ENCODE measurements around the gene MRPS26. TPM values are rescaled to one million over a fixed set of nuclear protein-coding genes. Genes with fewer than 3 reads are reported as not detected.
A peak's percentile ranks its signal among the peaks of the same experiment; 100 is the strongest.

Gene MRPS26
- total and polyA plus RNA-seq, 2 of the 13 experiments (the other 11 are each of a cell fraction or from before 2014, with no cell fraction given): 89.8 to 187 TPM

DNA sequence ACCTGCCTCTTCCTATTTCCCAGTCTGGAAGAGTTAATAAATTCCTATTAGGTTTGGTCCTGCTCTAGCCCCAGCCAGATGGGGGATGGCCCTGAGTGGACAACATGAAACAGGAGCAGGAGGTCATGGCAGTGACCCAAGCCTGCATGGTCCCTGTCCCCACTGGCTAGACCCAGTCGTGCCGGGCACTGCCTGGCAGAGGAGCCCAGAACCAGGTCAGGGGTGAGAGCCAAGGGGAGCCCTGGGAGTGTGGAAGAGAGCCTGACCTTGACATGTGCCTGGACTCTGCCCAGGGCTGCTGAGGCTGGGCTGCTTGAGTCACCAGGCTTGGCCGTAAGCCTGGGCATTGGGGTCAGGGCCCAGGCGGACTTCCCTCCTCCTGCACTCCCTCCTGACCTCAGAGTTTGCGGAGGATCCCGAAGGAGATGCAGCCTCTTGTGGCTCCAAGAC, 35.1 kb downstream of the MRPS26 start (continued):
- no peak for TF ChIP-seq ZFP91 (CRISPR knock-in tag; IDR thresholded peaks at IDR 0.05; ENCODE audit: borderline replicate concordance)

DNA sequence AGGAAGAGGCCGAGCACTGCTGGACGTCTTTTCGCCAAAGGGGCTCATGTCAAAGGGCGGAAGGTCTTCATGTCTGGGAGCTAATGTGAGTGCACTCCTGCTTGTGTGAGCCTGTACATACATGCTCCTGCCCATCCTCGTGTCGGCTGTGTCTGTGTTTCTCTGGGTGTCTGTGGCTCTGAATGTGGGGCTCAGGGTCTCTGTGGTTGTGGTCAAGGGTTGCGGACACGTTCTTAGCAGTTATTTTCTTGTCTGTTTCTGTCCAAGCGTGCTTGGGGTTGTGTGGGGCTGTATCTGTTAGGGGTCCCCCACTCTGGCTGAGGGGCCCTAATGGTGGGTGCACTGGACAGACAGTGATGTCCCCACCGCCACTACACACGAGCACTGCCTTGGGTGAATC, 35.8 kb downstream of the MRPS26 start:
- CTCF ChIA-PET (ENCODE audit: low intra/inter-chr PET ratio, low total read pairs): no interaction called here
- ATAC-seq (no peak), DNase-seq (ENCODE audit: low spot score) (no peak), FAIRE-seq (no peak)
- no peaks in the 10 kb centered on the region for H3K9me3 ChIP-seq (ENCODE audit: low read length)
- in situ Hi-C loops (cut with HindIII; ENCODE audit: extremely low pct_ligation_motif_present, low pct_unique_long_range_greater_than_20kb) (no loop called here), intact Hi-C loops (cut with micrococcal nuclease; ENCODE audit: unreplicated experiment) (no loop called here)
- no peak overlapping the region for H2AFZ ChIP-seq (ENCODE audit: low read length)
- no peaks in the 10 kb centered on the region for H3K36me3 ChIP-seq (replicated peaks in 1 of 2; ENCODE audit: control insufficient read depth in 1 of 2, insufficient read depth in 2 of 2, low read length in 2 of 2)
- no peak overlapping the region for H3K9ac ChIP-seq (ENCODE audit: insufficient read depth, low read depth, low read length)
- no peak for TF ChIP-seq PITX1 (CRISPR knock-in tag; IDR thresholded peaks at IDR 0.05)
- TF ChIP-seq HES4 (CRISPR knock-in tag; IDR thresholded peaks at IDR 0.05; ENCODE audit: borderline replicate concordance): peak; percentile 54; the same call in 1 of the 2 replicates
- peaks cover 58% of the 10 kb centered on the region for H3K4me1 ChIP-seq (ENCODE audit: insufficient read depth, low read length)
- H4K20me1 ChIP-seq (ENCODE audit: insufficient read depth, low read length): no peaks in the 10 kb centered on the region
- WGBS (ENCODE audit: low lambda C conversion rate): 55% methylated on average over 11 of the region's 11 CpGs
- H3K27me3 ChIP-seq (ENCODE audit: control insufficient read depth in 1 of 2, insufficient read depth in 2 of 2, low read length in 2 of 2): peaks cover 27 to 55% of the 10 kb centered on the region in 2 experiments
- POLR2A ChIA-PET: no interaction called here
- no peak overlapping the region for H3K4me3 ChIP-seq (replicated peaks in 1 of 3; ENCODE audit: insufficient read depth in 1 of 3, low read depth in 2 of 3, low read length in 3 of 3)
- H3K27ac ChIP-seq (ENCODE audit: extremely low read length, insufficient read depth, low read length): no peak overlapping the region
- no TSS peak for BruUV-seq (replicated peaks)
- H3K4me2 ChIP-seq (ENCODE audit: low read depth, low read length): no peak overlapping the region
- H3K79me2 ChIP-seq (ENCODE audit: insufficient read depth, low read length): no peaks in the 10 kb centered on the region

DNA sequence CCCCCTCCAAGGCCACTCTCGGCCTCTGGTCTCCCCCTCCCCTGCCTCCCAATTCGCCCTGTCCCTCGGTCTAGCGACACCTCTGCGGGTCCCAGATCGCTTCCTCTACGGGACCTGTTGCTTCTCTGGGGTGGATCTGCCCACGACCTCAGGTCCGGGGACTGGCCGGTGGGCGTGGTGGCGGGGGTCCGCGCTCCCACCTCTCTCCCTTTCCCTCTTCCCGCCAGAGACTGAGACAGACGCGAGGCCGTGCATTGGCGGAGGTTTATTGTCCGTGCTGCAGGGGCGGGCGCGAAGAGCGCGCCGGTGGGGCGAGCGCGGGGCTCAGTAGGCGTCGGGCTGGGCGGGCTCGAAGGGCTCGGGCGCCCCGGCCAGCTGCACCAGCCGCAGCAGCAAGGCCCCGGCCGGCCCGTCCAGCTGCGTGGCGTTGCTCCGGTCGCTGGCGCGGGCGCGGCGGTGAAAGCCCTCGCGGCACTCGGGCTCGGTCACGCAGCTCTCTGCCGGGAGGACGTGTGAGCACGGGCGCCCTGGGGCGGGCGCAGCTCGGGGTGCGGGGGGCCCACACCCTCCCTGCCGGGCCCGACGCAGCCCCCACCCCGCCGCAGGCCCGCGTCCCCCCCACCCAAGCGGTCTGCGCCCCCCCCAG, 36.6 kb downstream of the MRPS26 start:
- CTCF ChIA-PET (ENCODE audit: low intra/inter-chr PET ratio, low total read pairs): no interaction called here
- H3K4me2 ChIP-seq (ENCODE audit: low read depth, low read length): peak overlapping the region; percentile 43
- TF ChIP-seq UBTF (CRISPR knock-in tag; IDR thresholded peaks at IDR 0.05) (peak; percentile 21; the same call in 1 of the 2 replicates), ZFP91 (CRISPR knock-in tag; IDR thresholded peaks at IDR 0.05; ENCODE audit: borderline replicate concordance) (no peak), CAMTA2 (CRISPR knock-in tag; IDR thresholded peaks at IDR 0.05; ENCODE audit: borderline replicate concordance) (no peak), ZNF768 (CRISPR knock-in tag; IDR thresholded peaks at IDR 0.05) (0 out of 2 replicates have a peak, but pooled peaks have one; percentile 22), HMGA1 (CRISPR knock-in tag; conservative IDR thresholded peaks at IDR 0.05) (no peak), SALL2 (CRISPR knock-in tag; IDR thresholded peaks at IDR 0.05) (0 out of 2 replicates have a peak, but pooled peaks have one; percentile 2), SAP130 (CRISPR knock-in tag; IDR thresholded peaks at IDR 0.05; ENCODE audit: low read depth) (no peak)

More for the DNA sequence above, 36.6 kb downstream of the MRPS26 start:
- Histone ChIP-seq H3K36me3 (replicated peaks in 1 of 2; ENCODE audit: control insufficient read depth in 1 of 2, insufficient read depth in 2 of 2, low read length in 2 of 2) (no peaks in the 10 kb centered on the region), H3K27me3 (ENCODE audit: control insufficient read depth in 1 of 2, insufficient read depth in 2 of 2, low read length in 2 of 2) (peaks cover 27 to 55% of the 10 kb centered on the region in 2 experiments), H4K20me1 (ENCODE audit: insufficient read depth, low read length) (no peaks in the 10 kb centered on the region), H3K9me3 (ENCODE audit: low read length) (no peaks in the 10 kb centered on the region), H3K27ac (ENCODE audit: extremely low read length, insufficient read depth, low read length) (no peak overlapping the region), H3K79me2 (ENCODE audit: insufficient read depth, low read length) (no peaks in the 10 kb centered on the region), H3K4me1 (ENCODE audit: insufficient read depth, low read length) (peaks cover 50% of the 10 kb centered on the region), H3K9ac (ENCODE audit: insufficient read depth, low read depth, low read length) (no peak overlapping the region), H2AFZ (ENCODE audit: low read length) (no peak overlapping the region), H3K4me3 (replicated peaks in 1 of 3; ENCODE audit: insufficient read depth in 1 of 3, low read depth in 2 of 3, low read length in 3 of 3) (peak overlapping the region in 2 of 3 experiments; percentile 3 to 56; a peak in 1 of 6 replicates)
- in situ Hi-C loops (cut with HindIII; ENCODE audit: extremely low pct_ligation_motif_present, low pct_unique_long_range_greater_than_20kb): no loop called here
- intact Hi-C loops (cut with micrococcal nuclease; ENCODE audit: unreplicated experiment): no loop called here
- POLR2A ChIA-PET: interaction anchor here (1.6 kb wide), 1 partner anchor 32 kb away, joined by 5 read pairs; no protein-coding TSS in a partner anchor
- DNase-seq (ENCODE audit: low spot score): no peak
- no TSS peak for BruUV-seq (replicated peaks)
- no peak for FAIRE-seq
- WGBS (ENCODE audit: low lambda C conversion rate): 66% methylated on average over 64 of the region's 71 CpGs
- ATAC-seq: no peak; the same call in 2 of the 3 replicates
